Measurements from ENCODE around the gene WDR49.

DNA sequence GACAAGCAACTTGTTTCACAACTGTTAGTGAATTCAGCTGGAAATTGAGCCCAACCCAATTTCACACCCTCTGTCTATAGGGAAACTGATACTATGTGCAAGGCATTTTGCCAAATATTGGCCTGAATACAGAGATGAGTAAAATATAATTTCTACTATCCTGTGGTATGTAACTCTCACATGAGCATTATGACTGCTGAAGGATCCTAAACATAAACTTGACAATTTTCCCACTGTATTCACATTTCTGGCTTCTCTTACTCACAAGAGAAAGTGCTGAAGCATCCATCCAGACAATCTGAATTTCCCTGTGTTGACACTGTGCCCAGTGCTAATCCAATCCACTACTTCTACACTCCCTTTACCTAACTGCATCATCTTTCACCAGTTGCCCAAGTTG, 208.3 kb downstream of the WDR49 start:
- TF ChIP-seq, protein P1, sequence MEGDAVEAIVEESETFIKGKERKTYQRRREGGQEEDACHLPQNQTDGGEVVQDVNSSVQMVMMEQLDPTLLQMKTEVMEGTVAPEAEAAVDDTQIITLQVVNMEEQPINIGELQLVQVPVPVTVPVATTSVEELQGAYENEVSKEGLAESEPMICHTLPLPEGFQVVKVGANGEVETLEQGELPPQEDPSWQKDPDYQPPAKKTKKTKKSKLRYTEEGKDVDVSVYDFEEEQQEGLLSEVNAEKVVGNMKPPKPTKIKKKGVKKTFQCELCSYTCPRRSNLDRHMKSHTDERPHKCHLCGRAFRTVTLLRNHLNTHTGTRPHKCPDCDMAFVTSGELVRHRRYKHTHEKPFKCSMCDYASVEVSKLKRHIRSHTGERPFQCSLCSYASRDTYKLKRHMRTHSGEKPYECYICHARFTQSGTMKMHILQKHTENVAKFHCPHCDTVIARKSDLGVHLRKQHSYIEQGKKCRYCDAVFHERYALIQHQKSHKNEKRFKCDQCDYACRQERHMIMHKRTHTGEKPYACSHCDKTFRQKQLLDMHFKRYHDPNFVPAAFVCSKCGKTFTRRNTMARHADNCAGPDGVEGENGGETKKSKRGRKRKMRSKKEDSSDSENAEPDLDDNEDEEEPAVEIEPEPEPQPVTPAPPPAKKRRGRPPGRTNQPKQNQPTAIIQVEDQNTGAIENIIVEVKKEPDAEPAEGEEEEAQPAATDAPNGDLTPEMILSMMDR (IDR thresholded peaks at IDR 0.05; ENCODE audit: insufficient read depth, low read length, poor library complexity, severe bottlenecking), result no peak
- TF ChIP-seq EZH2phosphoT487 (conservative IDR thresholded peaks at IDR 0.05; ENCODE audit: low read length), result no peak
